ENCODE measurements around the gene DLL1.
"Not testable (repeated sequence)": the region's sequence is repeated elsewhere in the genome, so short reads cannot be mapped to it uniquely, and the experiment has no call there.

The DLL1 gene

GRCh38 chr6:170290296-170291128 lies at the start of gene DLL1:
DLL1 (minus strand) TSS chr6:170291078; CDS start chr6:170290139, 939 bp downstream.
- no peak for FAIRE-seq

GRCh38 chr6:170335199-170335598 lies 44.3 kb upstream of the DLL1 start:
- FAIRE-seq = not testable (repeated sequence)

- FAIRE-seq = no peak
Measured at GRCh38 chr6:170329321-170329720, 38.4 kb upstream of the DLL1 start.

- no peak for FAIRE-seq
Measured at GRCh38 chr6:170317718-170318117, 26.8 kb upstream of the DLL1 start.

GRCh38 chr6:170317076-170317475 lies 26.2 kb upstream of the DLL1 start:
- no peak for FAIRE-seq

GRCh38 chr6:170316071-170316470 lies 25.2 kb upstream of the DLL1 start:
- FAIRE-seq = no peak

- no peak for FAIRE-seq
Measured at GRCh38 chr6:170314983-170315382, 24.1 kb upstream of the DLL1 start.

GRCh38 chr6:170313716-170314295 lies 22.9 kb upstream of the DLL1 start:
- no peak for FAIRE-seq

- no peak for FAIRE-seq
Measured at GRCh38 chr6:170312876-170313275, 22.0 kb upstream of the DLL1 start.

- FAIRE-seq = no peak
Measured at GRCh38 chr6:170311696-170312095, 20.8 kb upstream of the DLL1 start.

- FAIRE-seq = no peak
Measured at GRCh38 chr6:170308761-170309160, 17.9 kb upstream of the DLL1 start.

GRCh38 chr6:170307080-170307545 lies 16.2 kb upstream of the DLL1 start:
- FAIRE-seq = no peak

GRCh38 chr6:170306324-170307079 lies 15.6 kb upstream of the DLL1 start, which contains the start of gene FAM120B:
FAM120B (plus strand) TSS chr6:170306758; CDS start chr6:170317391, 10,633 bp downstream.
- FAIRE-seq = no peak

GRCh38 chr6:170305805-170306323 lies 15.0 kb upstream of the DLL1 start:
- no peak for FAIRE-seq

- no peak for FAIRE-seq
Measured at GRCh38 chr6:170301184-170301583, 10.3 kb upstream of the DLL1 start.

- FAIRE-seq = no peak
Measured at GRCh38 chr6:170298688-170299087, 7.8 kb upstream of the DLL1 start.

GRCh38 chr6:170297576-170298330 lies 6.9 kb upstream of the DLL1 start:
- FAIRE-seq = no peak

GRCh38 chr6:170296746-170297575 lies 6.1 kb upstream of the DLL1 start:
- FAIRE-seq = no peak

- FAIRE-seq = no peak
Measured at GRCh38 chr6:170296423-170296745, 5.5 kb upstream of the DLL1 start.

- no peak for FAIRE-seq
Measured at GRCh38 chr6:170295510-170296422, 4.9 kb upstream of the DLL1 start.
